Lower leg skin (tissue), 4 donors: Measurements from ENCODE around the gene PTPRN2. TPM values are rescaled to one million over a fixed set of nuclear protein-coding genes. Genes with fewer than 3 reads are reported as not detected.
"Not testable (repeated sequence)": the region's sequence is repeated elsewhere in the genome, so short reads cannot be mapped to it uniquely, and the experiment has no call there.

Experiments used
- DNase-seq, 2 donors: peaks; one replicate each; pipeline ENCODE4 v3.0.0-alpha.2; 2019; ENCODE audit warnings: low spot score in 2 of 2
- H3K4me3 ChIP-seq: fragments of 200-600 bp; sonication (generic); 2 replicates; pipeline ENCODE4 v1.5.1; 2017; ENCODE audit warnings: mild to moderate bottlenecking, low read depth; ENCODE audit not compliant: poor library complexity, severe bottlenecking
- POLR2A ChIP-seq, 2 donors: fragments of 450-650 bp; IDR thresholded peaks; one replicate each; pipeline ENCODE4 v1.6.1; 2016 to 2017; ENCODE audit warnings: antibody characterized with exemption in 2 of 2, mild to moderate bottlenecking in 1 of 2, moderate library complexity in 1 of 2
- WGBS, 2 donors: methylation state at CpG; one replicate each; pipeline ENCODE4 v1.1.5; 2018; 5-methylcytosine and 5-hydroxymethylcytosine counted together
- intact Hi-C: fragments of 100-400 bp; cut with DNase I; formaldehyde crosslinking; loops from one replicate; pipeline ENCODE4 v1.15.0; 2023; ENCODE audit warnings: low total_unique reads
- total RNA-seq, 4 donors: library from RNA; depleted of rRNA; stranded (reverse); fragments of >200 nt; gene quantifications; one replicate each; pipeline ENCODE4 v1.1.0, GENCODE V29; 2016
- TF ChIP-seq, protein P1 (sequence below), 3 donors: fragments of 450-650 bp; IDR thresholded peaks; one replicate each; pipeline ENCODE4 v1.5.1; 2016; ENCODE audit warnings: antibody characterized with exemption in 3 of 3, mild to moderate bottlenecking in 3 of 3, moderate library complexity in 2 of 3

The PTPRN2 gene
- total RNA-seq, 4 donors from 2014 or later = 0.11 to 1.6 (median 0.92) TPM

- no peak for DNase-seq
- intact Hi-C loops = no loop called here
- TF ChIP-seq POLR2A (IDR thresholded peaks at IDR 0.05) = no peak
- TF ChIP-seq, protein P1, sequence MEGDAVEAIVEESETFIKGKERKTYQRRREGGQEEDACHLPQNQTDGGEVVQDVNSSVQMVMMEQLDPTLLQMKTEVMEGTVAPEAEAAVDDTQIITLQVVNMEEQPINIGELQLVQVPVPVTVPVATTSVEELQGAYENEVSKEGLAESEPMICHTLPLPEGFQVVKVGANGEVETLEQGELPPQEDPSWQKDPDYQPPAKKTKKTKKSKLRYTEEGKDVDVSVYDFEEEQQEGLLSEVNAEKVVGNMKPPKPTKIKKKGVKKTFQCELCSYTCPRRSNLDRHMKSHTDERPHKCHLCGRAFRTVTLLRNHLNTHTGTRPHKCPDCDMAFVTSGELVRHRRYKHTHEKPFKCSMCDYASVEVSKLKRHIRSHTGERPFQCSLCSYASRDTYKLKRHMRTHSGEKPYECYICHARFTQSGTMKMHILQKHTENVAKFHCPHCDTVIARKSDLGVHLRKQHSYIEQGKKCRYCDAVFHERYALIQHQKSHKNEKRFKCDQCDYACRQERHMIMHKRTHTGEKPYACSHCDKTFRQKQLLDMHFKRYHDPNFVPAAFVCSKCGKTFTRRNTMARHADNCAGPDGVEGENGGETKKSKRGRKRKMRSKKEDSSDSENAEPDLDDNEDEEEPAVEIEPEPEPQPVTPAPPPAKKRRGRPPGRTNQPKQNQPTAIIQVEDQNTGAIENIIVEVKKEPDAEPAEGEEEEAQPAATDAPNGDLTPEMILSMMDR (IDR thresholded peaks at IDR 0.05) = no peak
- no peak overlapping the region for H3K4me3 ChIP-seq
- 88 to 89% methylated on average over 15 of the region's 15 CpGs for WGBS, 2 donors
Measured at GRCh38 chr7:157985636-157986035, 602.0 kb downstream of the PTPRN2 start.

DNA sequence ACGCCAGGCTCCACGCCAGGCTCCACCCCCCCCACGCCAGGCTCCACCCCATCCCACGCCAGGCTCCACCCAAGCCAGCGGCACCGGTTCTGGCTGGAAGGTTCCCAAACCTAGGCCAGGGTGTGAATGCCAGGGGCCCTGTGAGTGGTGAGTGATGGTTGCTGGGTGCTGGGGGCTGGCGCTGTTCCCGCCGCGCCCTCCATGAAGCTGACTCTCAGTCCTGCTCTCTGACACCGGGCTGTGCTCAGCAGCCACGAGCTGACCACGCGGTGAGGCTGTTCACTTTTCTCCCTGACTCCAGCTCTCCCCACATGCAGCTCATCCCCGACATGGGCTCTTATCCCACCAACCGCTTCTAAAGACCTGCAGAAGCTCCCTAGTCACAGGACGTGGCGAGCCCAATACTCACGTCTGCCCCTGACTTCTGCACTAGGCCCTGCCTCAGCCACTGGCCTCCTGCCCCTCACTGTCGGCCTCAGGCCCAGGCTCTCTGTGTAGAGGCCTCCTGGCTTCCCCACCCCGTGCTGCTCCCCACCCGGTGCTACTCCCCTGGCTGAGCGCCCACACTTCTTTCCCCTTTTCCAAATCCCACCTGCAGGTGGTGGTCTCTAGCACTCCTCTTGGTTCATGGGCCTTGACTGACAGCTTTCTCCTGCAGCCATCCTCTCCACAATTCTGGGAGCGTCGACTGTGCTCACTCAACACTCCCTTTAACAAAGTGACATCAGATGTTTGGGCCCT lies 603.0 kb downstream of the PTPRN2 start:
- TF ChIP-seq POLR2A (IDR thresholded peaks at IDR 0.05) = no peak
- TF ChIP-seq, protein P1 (IDR thresholded peaks at IDR 0.05) = no peak
- intact Hi-C loops = no loop called here
- no peak overlapping the region for H3K4me3 ChIP-seq
- WGBS, 2 donors = 79 to 80% methylated on average over 22 to 25 of the region's 25 CpGs
- no peak for DNase-seq

- no peak overlapping the region for H3K4me3 ChIP-seq
- no peak for DNase-seq
- intact Hi-C loops = no loop called here
- 70% methylated on average over 26 to 32 of the region's 32 CpGs for WGBS, 2 donors
- TF ChIP-seq POLR2A (IDR thresholded peaks at IDR 0.05) = no peak
- TF ChIP-seq, protein P1 (IDR thresholded peaks at IDR 0.05) = no peak
Measured at GRCh38 chr7:157983502-157984422, 603.9 kb downstream of the PTPRN2 start.

DNA sequence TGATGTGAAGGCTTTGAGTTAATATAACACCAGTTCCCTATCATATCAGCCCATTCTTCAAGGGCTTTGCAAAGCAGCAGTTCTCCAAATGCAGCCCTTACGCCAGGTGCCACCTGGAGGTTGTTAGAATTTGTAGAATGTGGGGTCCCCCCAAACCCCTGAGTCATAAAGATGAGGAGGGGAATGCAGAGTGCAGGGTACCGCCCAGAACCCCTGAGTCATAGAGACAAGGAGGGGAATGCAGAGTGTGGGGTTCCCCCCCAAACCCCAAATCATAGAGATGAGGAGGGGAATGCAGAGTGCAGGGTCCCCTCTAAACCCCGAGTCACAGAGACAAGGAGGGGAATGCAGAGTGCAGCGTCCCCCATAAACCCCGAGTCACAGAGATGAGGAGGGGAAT lies 605.8 kb downstream of the PTPRN2 start:
- WGBS, 2 donors = 67 to 72% methylated on average over 5 of the region's 5 CpGs
- intact Hi-C loops = no loop called here
- TF ChIP-seq, protein P1 (IDR thresholded peaks at IDR 0.05) = no peak
- TF ChIP-seq POLR2A (IDR thresholded peaks at IDR 0.05) = no peak
- no peak overlapping the region for H3K4me3 ChIP-seq
- peak in 1 of 2 donors; percentile 29 for DNase-seq

DNA sequence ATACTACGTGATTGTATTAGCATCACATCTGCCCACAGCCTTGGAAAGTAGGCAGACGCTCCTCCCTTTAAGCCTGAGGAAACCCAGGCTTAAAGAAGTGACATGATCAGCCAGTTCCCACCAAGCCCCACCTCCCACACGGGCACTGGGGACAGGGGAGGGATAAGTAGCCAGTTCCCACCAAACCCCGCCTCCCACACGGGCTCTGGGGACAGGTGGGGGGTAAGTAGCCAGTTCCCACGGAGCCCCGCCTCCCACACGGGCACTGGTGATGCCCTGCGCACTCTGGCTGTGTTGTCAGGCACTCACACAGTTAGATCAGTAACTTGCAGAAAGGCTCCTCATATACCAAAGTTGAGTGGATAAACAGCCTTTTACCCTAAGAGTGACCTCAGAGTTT lies 606.8 kb downstream of the PTPRN2 start:
- TF ChIP-seq, protein P1 (IDR thresholded peaks at IDR 0.05) = no peak
- no peak for TF ChIP-seq POLR2A (IDR thresholded peaks at IDR 0.05)
- H3K4me3 ChIP-seq = no peak overlapping the region
- peak in 1 of 2 donors; percentile 40 for DNase-seq
- intact Hi-C loops = no loop called here
- 48 to 50% methylated on average over 9 of the region's 9 CpGs for WGBS, 2 donors

- H3K4me3 ChIP-seq, intact Hi-C loops: not testable (repeated sequence)
- 86 to 91% methylated on average over 9 of the region's 9 CpGs for WGBS, 2 donors
- peak in 1 of 2 donors; percentile 17 for DNase-seq
Measured at GRCh38 chr7:157980341-157980731, 607.3 kb downstream of the PTPRN2 start.
